ENCODE measurements around the gene PRLH.
"Not testable (repeated sequence)": the region's sequence is repeated elsewhere in the genome, so short reads cannot be mapped to it uniquely, and the experiment has no call there.

PRLH gene

DNA sequence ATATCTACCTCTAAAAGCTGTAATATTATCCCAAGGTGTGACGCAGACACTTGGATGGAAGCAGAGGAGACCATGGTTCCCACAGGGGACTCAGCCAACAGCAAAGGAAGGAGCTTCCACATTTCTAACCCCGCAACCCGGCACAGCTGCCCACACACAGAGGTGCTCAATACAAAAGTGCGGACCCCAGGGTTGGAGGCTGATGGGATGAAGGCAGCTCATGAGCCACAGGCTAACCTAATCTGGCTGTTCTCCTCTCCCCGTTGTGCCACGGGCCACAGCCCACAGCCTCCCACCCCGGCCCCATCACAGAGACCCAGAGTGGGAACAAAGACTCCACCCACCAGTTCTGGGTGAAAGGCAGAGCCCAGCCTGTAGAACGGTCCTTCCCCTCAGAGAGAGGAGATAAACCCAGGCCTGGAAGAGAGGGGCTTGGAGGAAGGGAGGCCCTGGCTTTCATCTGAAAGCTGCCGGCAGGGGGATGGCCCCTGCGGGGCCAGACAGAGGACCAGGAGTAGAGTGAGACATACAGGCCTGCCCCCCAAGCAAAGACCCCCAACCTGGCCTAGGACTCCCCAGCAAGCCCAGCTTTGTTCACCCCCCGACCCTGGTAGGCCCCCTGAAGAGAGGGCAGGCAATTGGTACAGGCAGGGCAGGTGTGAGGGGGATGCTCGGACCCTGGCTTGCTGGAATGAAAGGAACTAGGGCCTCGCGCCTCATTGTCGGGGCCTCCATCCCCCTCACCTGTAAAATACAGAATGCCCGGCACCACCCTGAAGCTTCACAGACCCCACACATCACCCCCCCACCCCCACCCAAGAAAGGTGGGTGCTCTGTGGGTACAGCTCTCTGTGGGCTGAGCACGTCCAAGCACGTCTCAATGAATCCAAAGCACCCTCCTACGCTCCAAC, 17.3 kb downstream of the PRLH start:
- no peak for DNase-seq

DNA sequence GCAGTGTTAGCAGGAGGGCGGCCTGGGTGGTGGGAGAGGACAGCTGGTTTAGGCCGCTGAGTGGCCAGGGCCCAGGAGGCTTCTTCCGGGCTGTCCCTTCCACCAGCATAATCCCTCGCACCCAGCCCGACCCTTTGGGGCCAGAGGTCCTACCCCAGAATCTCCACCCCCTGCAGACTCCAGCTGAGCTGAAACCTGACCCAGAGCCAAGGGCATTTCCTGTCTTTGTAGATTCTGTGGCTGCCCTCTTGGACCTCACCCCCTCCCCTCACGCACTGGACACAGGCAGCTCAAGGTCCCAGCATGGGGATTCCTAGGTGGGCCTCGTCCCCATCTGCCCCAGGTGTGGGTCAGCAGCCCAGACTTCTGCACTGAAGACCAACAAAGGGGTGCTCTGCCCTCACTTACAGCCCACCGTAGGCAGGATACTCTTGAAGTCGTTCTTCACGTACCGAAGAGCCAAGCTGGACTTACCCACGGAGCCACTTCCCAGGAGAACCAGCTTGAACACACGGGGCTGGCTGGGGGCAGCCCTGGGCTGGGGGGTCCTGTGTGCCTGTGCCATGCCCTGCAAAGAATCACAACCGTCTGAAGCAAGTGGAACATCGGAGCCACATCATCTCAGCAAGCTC, 19.3 kb downstream of the PRLH start:
- no peak for DNase-seq

DNA sequence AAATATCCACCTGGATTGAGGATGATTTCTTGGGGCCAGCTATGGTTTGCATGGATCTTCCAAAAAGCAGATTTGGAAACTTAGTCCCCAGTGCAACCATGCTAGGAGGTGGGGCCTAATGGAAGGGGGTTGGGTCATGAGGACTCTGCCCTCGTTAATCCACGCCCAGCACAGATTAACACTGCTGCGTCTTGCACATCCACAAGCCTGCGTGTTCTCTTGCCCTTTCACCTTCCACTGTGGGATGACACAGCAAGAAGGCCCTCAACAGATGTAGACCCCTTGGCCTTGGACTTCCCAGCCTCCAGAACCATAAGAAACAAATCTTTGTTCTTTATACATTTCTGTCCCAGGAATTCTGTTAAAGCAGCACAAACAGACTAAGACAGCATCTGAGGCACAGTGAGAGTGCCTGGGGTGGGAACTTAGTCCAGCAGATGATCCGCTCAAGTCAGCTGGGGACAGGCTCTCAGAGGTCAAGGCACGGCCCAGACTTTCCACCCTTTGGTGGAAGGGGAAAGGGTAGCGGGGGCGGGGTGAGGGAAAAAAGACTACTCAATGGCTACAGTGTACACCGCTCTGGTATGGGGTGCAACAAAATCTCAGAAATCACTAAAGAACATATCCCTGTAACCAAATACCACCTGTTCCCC, 21.8 kb downstream of the PRLH start:
- no peak for DNase-seq

DNA sequence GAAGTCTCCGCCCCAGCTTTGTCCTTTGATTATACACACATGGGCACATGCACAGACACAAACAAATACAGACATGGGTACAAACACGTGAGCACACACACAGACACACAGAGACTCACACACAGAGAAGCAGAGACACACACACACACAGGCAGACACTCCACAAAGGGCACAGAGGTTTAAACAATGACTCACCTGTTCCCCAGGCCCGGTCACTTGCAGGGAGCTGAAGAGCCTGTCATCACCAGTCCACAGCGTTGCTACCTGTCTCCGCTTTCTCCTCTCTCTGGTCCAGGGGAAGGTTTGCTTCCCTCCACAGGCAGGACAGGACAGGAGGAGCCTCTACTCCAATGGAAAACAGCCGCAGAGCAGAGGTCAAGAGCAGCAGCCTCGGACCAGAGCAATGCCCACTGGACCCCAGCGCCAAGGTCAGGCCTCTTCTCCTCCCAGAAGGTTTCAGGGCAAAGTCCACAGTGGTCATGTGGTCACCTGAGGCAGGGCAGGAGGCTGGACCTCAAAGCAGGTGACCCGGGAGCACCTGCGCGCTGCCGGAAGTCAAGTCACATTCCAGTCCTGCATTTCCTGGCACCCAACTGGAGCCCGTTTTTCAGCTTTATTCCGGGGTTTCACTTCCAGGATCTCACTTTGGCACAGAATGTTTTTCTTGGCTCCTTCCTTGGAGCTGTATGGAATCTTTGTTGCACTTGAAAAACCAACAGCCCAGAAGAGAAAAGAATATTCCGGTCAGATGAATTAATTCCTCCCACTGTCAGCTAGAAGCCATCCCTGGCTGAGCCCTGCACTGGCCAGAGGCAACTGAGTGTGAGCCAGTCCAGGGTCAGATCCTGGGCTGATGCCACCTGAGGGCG, 24.1 kb downstream of the PRLH start, which contains the start of gene RAB17:
Gene RAB17 (minus strand): TSS at position 463 of the 869 bp plus-strand sequence. CDS start 4,580 bp downstream, outside the sequence.
- peak in 1 of 2 donors; percentile 10 for DNase-seq

DNA sequence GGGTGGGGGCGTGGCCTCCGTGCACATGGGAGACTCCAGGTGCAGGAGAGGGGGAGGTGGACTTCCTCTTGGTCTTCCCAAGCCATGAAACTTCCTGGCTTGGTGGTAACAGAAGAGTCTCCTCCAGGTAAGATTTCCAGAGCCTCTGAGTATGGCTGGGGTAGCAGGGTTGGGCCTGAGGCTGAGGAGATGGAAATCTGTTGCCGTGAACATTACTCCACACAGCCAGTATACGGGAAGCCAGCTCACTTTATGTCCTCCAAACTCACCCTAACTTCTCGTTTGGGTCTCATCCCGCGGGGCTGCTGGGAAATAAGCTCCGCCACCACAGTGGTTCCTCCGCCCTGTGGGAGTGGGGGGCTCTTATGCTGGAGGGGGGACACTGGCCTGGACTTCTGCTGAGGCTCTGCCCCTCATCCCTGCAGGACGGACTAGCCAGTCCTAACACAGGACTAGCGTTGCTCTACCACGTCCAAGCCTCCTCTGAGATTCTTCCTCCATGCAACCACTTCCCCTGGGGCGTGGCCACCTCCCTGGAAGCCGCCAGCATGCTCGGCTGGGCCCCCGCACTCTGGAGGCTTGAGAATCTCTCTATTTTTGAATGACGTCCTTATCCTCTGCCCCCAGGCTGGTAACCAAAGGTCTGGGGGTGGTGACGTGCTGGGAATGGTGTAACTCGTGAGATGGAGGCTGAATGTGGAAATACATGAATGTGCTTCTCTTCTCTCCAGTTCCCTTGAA, 24.9 kb downstream of the PRLH start:
- DNase-seq = peak in 1 of 2 donors; percentile 25

DNA sequence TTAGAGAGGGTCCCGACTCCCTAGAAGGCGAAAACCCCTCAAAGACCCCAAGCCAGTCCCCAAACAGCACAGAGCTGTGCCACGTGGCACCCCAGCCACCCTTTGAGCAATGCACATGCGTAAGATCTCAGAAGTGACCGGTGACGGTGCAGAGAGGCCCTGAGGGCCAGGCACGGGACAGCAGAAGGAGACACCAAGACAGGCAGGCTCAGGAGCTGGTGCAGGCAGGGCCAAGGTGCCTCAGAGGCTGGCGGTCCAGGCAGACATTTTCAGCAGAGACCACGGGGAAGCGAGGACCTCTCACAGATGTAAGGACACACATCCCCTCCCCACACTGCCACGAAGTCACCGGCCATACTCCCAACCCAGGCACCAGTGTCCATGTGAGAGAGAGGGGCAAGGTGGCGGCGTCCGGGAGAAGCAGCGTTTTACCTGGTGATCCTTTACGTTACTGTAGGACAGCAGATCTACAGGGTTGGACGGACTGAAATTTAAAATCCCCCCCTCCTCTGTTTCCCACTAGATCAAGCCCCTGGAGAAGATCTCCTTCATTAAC, 26.1 kb downstream of the PRLH start:
- no peak for DNase-seq

DNA sequence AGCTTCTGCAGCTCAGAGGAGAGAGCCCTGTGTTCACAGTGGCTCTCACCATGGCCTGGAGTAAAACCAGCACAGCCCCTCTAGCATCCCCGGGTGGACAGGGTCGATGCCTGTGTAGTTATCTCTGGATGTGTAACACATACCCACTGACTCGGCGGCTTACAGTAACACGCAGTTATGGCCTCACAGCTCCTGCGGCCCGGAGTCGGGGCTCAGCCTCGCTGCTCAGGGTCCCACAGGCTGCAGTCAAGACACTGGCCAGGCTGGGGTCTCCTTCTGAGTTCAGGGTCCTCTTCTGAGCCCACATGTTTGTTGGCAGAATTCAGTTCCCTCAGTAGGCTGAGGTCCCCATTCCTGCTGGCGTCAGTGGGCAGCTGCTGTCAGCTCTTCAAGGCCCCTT, 26.7 kb downstream of the PRLH start:
- DNase-seq = no peak

DNA sequence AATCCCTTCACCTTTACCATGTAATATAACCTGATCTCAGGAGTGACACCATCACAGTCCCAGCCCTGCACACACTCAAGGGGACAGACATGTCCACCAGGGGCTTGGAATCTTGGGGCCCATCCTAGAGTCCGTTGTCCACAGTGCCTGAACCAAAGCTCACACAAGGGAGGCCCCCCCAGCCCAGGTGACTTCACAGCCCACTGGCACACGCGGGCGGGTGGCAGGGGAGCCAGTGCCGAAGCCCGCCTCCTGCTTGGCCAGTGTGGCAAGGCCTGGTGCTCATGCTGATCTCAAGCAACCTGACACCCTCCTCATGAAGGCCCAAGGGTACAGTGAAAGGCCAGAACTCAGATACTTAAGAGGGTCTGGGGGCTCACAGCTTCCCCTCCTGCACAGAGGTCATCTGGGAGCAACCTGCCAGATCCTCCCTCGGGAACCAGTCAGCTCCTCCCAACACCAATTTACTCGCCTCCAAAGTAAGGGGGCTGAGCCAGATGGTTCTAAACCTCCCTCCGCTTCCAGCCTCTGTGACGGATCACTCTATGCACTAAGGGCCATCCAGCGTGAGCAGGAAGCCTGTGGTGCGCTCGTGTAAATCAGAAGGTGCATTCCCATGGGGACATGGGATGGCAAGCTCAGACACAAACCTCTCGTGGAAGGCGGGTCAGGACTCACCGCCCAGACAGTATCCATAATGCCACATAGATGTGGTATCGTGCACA, 27.4 kb downstream of the PRLH start:
- no peak for DNase-seq

DNA sequence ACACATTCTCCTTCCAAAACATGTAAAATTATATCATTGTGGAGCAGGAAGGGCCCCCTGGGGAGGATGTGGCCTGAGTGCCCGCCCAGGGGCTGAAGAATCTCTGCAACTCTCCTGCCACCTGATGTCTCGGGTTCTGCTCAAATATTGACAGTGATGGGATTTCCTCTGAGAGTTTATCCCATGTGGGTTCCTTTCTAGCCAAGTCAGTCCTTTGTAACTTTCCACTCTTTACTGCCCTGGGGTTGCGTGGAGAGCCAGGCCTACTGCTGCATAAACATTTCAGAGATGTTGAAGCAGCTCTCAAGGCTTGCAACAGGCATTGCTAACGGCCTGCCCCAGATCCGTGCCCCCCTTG, 28.1 kb downstream of the PRLH start:
- DNase-seq = no peak

DNA sequence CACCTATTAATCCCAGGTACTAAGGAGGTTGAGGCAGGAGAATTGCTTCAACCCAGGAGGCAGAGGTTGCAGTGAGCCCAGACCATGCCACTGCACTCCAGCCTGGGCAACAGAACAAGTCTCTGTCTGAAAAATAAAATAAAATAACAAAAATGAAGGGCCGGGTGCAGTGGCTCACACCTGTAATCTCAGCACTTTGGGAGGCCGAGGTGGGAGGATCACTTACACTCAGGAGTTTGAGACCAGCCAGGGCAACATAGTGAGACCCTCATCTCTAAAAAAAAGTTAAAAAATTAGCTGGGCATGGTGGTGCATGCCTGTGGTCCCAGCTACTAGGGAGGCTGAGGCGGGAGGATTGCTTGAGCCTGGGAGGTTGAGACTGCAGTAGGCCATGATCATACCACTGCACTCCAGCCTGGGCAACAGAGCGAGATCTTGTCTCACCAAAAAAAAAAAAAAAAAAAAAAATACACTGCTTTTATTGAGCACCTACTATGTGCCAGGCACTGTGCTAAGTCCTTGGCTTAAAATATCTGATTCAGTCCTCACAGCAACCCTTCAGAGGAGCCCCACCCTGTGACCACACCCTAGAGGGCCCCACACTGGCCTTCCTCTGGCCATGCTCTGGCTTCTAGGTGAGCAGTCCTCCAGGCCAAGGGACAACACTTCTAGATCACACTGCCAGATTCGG, 29.6 kb downstream of the PRLH start:
- DNase-seq = not testable (repeated sequence)

DNA sequence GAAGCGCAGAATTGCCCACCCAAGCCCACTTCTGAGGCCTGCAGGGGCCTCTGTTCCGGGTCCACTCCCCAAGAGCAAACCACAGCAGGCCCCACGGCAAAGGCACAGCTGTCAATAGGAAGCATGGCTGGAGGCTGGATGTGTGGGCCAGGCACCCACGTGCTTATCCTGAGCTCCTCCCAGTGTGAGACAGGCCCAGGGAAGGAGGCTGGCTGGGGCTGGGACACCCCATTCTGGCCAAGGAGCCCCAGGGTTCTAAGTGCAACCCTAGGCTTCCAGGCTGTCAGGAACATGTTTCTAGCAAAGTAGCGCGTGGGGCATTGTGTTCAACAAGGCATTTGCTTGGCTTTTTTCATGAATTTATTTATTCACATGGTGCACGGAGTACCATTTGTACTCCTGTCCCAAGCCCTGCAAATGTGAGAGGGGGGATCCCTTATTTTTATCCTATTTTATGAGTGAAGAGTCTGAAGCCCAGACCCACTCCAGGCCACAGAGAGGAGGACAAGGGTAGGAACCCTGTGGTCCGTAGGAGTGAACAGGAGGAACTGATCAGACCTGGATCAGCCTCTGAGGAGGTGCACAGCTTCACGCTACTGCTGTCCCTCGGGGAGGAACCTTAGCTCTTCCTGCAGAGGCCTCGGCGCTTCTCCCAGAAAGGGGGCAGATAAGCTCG, 30.3 kb downstream of the PRLH start:
- no peak for DNase-seq

DNA sequence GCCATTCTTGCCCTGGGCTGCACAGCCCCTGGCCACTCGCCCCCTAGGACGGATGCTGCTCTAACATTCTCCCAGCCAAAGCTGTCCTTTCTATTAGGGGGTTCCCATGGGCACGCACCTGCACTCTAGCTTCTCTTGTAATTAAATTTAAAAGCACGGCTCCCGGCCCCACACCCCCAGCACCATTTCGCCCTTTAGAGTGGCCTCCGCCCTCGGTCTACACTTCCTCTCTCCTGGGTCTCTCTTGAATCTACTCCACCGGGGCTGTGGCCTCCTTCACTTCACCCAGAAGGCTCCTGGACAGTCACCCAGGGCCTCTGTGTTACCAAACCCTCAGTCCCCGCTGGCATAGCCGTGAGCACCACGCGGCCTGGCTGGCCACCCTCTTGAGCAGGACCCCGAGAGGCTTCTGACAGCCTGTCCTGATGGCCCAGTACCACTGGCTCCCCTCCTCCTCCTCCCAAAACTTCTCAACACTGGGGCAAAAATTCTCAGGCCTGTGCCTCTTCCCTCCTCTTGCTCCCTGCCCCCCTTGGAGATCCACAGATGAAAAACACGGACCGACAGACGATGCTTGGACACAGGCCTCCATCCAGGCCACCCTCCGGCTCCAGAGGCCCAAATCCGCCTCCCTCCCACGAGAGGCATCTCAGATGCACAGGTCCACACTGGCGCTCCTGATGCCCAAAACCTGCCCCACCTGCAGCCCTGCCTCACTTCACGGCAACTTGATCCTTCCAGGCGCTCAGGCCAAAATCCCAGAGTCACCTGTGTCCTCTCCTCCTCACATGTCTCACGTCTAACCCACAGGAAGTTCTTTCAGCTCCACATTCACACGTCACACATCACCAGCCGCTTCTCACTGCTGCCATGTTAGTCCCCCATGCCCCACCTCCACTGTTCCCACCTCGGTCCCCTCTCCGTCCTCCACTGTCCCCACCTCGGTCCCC, 31.1 kb downstream of the PRLH start:
- no peak for DNase-seq

DNA sequence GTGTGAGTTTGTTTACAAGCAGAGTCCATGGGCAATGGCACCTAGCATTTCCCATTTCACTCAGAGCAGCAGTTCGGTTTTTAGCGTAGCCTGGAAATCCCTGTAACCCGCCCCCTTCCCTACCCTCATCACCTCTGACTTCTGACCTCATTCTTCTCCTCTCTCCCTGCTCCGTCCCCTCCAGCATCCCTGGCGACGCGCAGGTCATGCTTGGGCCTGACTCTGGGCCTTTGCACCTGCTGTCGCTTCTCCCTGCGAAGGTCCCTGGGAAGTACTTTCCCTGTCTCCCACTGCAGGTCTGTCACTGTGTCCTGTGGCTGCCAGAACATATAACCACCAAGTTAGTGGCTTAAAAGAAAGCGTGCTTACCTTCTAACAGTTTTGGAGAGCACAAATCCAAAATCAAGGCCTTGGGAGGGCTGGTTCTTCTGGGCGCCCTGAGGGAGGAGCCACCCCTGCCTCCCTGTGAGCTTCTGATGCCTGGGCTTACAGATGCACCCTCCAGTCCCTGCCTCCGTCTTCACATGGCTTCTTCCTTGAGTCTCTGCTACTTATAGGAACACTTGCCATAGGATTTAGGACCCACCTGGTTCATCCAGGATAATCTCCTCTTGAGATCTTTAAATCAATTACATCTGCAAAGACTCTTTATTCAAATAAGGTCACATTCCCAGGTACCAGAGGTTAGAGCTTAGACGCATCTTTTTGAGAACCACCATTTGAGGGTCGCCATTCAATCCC, 32.3 kb downstream of the PRLH start:
- DNase-seq = no peak

DNA sequence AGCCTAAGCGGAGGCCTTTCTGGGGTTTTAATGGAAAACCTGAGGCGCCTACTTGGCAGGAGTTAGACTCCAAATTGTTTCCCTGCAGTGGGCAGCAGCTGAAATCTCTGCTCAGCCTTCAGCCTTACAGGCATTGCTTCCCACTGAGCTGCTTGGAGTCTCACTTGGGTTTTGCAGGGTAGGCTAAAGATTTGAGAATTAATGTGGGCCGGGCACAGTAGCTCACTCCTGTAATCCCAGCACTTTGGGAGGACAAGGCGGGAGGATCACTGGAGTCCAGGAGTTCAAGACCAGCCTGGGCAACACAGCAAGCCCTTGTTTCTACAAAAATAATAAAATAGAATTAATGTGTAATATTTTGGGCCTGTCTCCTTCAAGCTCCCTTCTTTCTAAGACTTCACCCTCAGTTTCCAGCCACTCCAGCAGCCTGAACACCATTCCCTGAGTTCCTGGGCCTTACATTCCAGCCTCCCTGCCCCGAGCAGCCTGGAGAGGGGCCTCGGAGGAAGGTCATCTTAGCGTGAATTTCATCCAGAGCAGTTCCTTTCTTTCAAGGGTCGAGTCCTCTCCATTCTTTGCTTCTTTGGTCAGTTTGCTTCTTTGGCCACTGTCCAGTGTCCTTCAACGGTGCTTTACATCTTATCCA, 33.2 kb downstream of the PRLH start:
- no peak for DNase-seq

DNA sequence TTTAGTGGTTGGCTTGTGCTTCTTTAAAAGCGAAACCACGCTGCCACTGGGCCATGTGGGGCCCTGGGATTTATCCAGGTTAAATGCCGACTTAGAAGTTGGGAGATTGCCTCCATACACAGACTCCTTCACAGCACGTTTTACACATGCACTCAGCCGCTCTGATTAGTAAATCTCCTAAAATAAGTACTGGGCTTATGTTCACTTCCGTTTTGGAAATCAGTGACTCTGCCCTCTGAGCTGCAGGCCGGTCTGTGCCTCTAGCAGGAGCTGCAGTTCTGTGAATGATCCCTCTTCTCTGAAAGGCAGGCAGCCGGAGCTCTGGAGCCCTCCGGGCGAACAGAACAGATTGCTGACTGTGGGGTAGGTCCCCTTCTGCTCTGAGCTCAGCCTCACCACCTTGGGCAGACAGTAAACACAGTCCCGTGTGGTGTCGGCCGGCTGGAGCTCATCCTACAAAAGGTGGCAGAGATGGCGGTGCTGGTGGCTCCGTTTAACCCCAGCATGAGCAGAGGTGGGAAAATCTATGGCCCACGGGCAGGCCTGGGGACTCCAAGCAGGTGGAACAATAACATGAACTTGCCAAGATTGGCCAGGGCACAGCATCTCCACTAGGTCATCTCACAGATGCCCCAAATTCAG, 34.0 kb downstream of the PRLH start:
- DNase-seq = no peak

DNA sequence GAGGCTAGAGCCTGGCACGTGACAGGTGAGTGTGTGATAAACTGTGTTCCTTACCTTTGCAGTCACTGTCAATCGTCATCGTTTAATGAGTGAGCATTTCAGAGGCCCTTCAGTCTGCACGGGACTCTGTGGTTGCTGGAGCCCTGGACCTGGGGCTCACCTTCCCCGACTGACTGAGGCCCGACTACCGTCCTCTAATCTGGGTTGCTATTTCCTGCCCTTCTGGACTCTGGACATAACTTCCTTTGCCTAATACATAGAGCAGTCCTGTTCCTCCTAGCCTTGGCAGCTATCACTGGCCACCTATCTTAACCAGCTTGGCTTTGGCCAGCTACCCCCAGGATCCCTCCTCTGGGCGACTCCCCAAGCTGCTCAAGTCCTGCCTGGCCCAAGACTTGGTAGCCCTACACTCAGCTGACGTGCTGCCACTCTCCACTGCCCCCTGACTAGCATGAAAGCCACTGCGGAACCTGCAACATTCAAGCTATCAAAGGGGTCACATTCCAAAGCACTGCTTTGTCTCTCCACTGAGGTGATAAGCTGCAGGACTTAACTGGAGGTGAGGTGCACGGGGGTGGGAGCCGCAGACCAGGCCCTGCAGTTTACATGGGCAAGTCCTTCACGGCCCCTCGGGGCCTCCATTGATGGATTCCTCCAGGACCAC, 35.2 kb downstream of the PRLH start:
- DNase-seq = no peak
